Astrocyte of the hippocampus (primary cell): ENCODE data around the gene ARHGEF37.

Source experiments
- DNase-seq: peaks from one replicate; pipeline ENCODE4 v3.0.0; 2011; ENCODE audit warnings: low read depth, low spot score

The ARHGEF37 gene

GRCh38 chr5:149600932-149601331 lies 19.6 kb downstream of the ARHGEF37 start:
- DNase-seq: no peak

GRCh38 chr5:149603210-149603609 lies 21.9 kb downstream of the ARHGEF37 start:
- no peak for DNase-seq

- no peak for DNase-seq
Measured at GRCh38 chr5:149603920-149604319, 22.6 kb downstream of the ARHGEF37 start.

GRCh38 chr5:149604321-149604720 lies 23.0 kb downstream of the ARHGEF37 start:
- no peak for DNase-seq

GRCh38 chr5:149605354-149605997 lies 24.2 kb downstream of the ARHGEF37 start:
- DNase-seq: no peak

GRCh38 chr5:149605998-149606724 lies 24.9 kb downstream of the ARHGEF37 start:
- peak; percentile 55 for DNase-seq

- DNase-seq: no peak
Measured at GRCh38 chr5:149608936-149609545, 27.7 kb downstream of the ARHGEF37 start.

- no peak for DNase-seq
Measured at GRCh38 chr5:149609640-149610219, 28.4 kb downstream of the ARHGEF37 start.

GRCh38 chr5:149610589-149611255 lies 29.4 kb downstream of the ARHGEF37 start:
- no peak for DNase-seq

- peak; percentile 48 for DNase-seq
Measured at GRCh38 chr5:149611326-149611725, 30.0 kb downstream of the ARHGEF37 start.

- DNase-seq: no peak
Measured at GRCh38 chr5:149614034-149614907, 33.0 kb downstream of the ARHGEF37 start.

GRCh38 chr5:149615976-149616375 lies 34.7 kb downstream of the ARHGEF37 start:
- DNase-seq: no peak

- no peak for DNase-seq
Measured at GRCh38 chr5:149616727-149617285, 35.5 kb downstream of the ARHGEF37 start.

GRCh38 chr5:149617760-149618306 lies 36.5 kb downstream of the ARHGEF37 start:
- no peak for DNase-seq

GRCh38 chr5:149618581-149619248 lies 37.4 kb downstream of the ARHGEF37 start:
- DNase-seq: peak; percentile 78

GRCh38 chr5:149621415-149622098 lies 40.3 kb downstream of the ARHGEF37 start:
- DNase-seq: no peak

GRCh38 chr5:149622466-149622865 lies 41.2 kb downstream of the ARHGEF37 start:
- DNase-seq: no peak

- DNase-seq: no peak
Measured at GRCh38 chr5:149623473-149623872, 42.2 kb downstream of the ARHGEF37 start.

GRCh38 chr5:149627070-149627469 lies 45.8 kb downstream of the ARHGEF37 start:
- no peak for DNase-seq
